ENCODE results near the gene RSPO3. TPM values are rescaled to one million over a fixed set of nuclear protein-coding genes. Genes with fewer than 3 reads are reported as not detected.
"Not testable (repeated sequence)": the region's sequence is repeated elsewhere in the genome, so short reads cannot be mapped to it uniquely, and the experiment has no call there.

RSPO3 gene
- total RNA-seq, 1 experiment from 2014 or later: not detected

GRCh38 chr6:127222418-127222817 lies 103.9 kb downstream of the RSPO3 start:
- no peaks in the 10 kb centered on the region for H3K36me3 Mint-ChIP-seq (ENCODE audit: insufficient read depth, unreplicated experiment)
- intact Hi-C loops (cut with micrococcal nuclease): no loop called here

GRCh38 chr6:127225497-127225896 lies 107.0 kb downstream of the RSPO3 start:
- Mint-ChIP-seq H3K27ac (ENCODE audit: low read depth, unreplicated experiment) (no peak overlapping the region), H3K4me1 (ENCODE audit: insufficient read depth, unreplicated experiment) (no peaks in the 10 kb centered on the region), H3K27me3 (ENCODE audit: insufficient read depth, unreplicated experiment) (peaks cover 78% of the 10 kb centered on the region), H3K4me3 (ENCODE audit: unreplicated experiment) (no peak overlapping the region), H3K36me3 (ENCODE audit: insufficient read depth, unreplicated experiment) (no peaks in the 10 kb centered on the region), H3K9me3 (ENCODE audit: unreplicated experiment) (no peaks in the 10 kb centered on the region)
- no TSS peak for BruUV-seq (replicated peaks)
- POLR2A ChIA-PET: no interaction called here
- intact Hi-C loops (cut with micrococcal nuclease): no loop called here
- no peak for TF ChIP-seq CTCF (IDR thresholded peaks at IDR 0.05; ENCODE audit: unreplicated experiment)
- CTCF ChIA-PET: no interaction called here
- DNase-seq (ENCODE audit: unreplicated experiment): no peak

More at GRCh38 chr6:127222418-127222817, 103.9 kb downstream of the RSPO3 start:
- Mint-ChIP-seq H3K9me3 (ENCODE audit: unreplicated experiment) (no peaks in the 10 kb centered on the region), H3K4me1 (ENCODE audit: insufficient read depth, unreplicated experiment) (no peaks in the 10 kb centered on the region), H3K27me3 (ENCODE audit: insufficient read depth, unreplicated experiment) (peaks cover 72% of the 10 kb centered on the region), H3K27ac (ENCODE audit: low read depth, unreplicated experiment) (no peak overlapping the region), H3K4me3 (ENCODE audit: unreplicated experiment) (no peak overlapping the region)
- BruUV-seq (replicated peaks): no TSS peak
- TF ChIP-seq CTCF (IDR thresholded peaks at IDR 0.05; ENCODE audit: unreplicated experiment): no peak
- CTCF ChIA-PET: no interaction called here
- DNase-seq (ENCODE audit: unreplicated experiment): no peak
- POLR2A ChIA-PET: no interaction called here

GRCh38 chr6:127233819-127234218 lies 115.3 kb downstream of the RSPO3 start:
- H3K9me3 Mint-ChIP-seq (ENCODE audit: unreplicated experiment); H3K36me3 Mint-ChIP-seq (ENCODE audit: insufficient read depth, unreplicated experiment); H3K4me3 Mint-ChIP-seq (ENCODE audit: unreplicated experiment); DNase-seq (ENCODE audit: unreplicated experiment); BruUV-seq (replicated peaks); POLR2A ChIA-PET; H3K27ac Mint-ChIP-seq (ENCODE audit: low read depth, unreplicated experiment); H3K4me1 Mint-ChIP-seq (ENCODE audit: insufficient read depth, unreplicated experiment); intact Hi-C loops (cut with micrococcal nuclease): not testable (repeated sequence)
- CTCF ChIA-PET: interaction anchor here (1.0 kb wide), 1 partner anchor 429 kb away, joined by 8 read pairs; no protein-coding TSS in a partner anchor
- peaks cover 33% of the 10 kb centered on the region for H3K27me3 Mint-ChIP-seq (ENCODE audit: insufficient read depth, unreplicated experiment)

GRCh38 chr6:127243501-127243900 lies 125.0 kb downstream of the RSPO3 start:
- peaks cover 46% of the 10 kb centered on the region for H3K27me3 Mint-ChIP-seq (ENCODE audit: insufficient read depth, unreplicated experiment)
- no peaks in the 10 kb centered on the region for H3K36me3 Mint-ChIP-seq (ENCODE audit: insufficient read depth, unreplicated experiment)
- no peak for DNase-seq (ENCODE audit: unreplicated experiment)
- BruUV-seq (replicated peaks): no TSS peak
- no peaks in the 10 kb centered on the region for H3K9me3 Mint-ChIP-seq (ENCODE audit: unreplicated experiment)
- no peak overlapping the region for H3K27ac Mint-ChIP-seq (ENCODE audit: low read depth, unreplicated experiment)
- POLR2A ChIA-PET: interaction anchor here (1.0 kb wide), 1 partner anchor 1248 kb away, joined by 4 read pairs; no protein-coding TSS in a partner anchor
- H3K4me3 Mint-ChIP-seq (ENCODE audit: unreplicated experiment): no peak overlapping the region
- CTCF ChIA-PET: interaction anchor here (1.0 kb wide), 1 partner anchor 23 kb away, joined by 7 read pairs; the partner anchor contains the start of gene RNF146
- TF ChIP-seq CTCF (IDR thresholded peaks at IDR 0.05; ENCODE audit: unreplicated experiment): no peak
- no peaks in the 10 kb centered on the region for H3K4me1 Mint-ChIP-seq (ENCODE audit: insufficient read depth, unreplicated experiment)
- intact Hi-C loops (cut with micrococcal nuclease): no loop called here

Other genes starting within 250 kb of the RSPO3 start
- gene RNF146, start 148.2 kb downstream of the RSPO3 start, total RNA-seq (2022): 42.0 and 42.4 TPM in 2 replicates
- gene ECHDC1, start 224.9 kb downstream of the RSPO3 start, total RNA-seq (2022): 60.4 and 70.7 TPM in 2 replicates